ENCODE data around the gene MIGA2.

The MIGA2 gene

DNA sequence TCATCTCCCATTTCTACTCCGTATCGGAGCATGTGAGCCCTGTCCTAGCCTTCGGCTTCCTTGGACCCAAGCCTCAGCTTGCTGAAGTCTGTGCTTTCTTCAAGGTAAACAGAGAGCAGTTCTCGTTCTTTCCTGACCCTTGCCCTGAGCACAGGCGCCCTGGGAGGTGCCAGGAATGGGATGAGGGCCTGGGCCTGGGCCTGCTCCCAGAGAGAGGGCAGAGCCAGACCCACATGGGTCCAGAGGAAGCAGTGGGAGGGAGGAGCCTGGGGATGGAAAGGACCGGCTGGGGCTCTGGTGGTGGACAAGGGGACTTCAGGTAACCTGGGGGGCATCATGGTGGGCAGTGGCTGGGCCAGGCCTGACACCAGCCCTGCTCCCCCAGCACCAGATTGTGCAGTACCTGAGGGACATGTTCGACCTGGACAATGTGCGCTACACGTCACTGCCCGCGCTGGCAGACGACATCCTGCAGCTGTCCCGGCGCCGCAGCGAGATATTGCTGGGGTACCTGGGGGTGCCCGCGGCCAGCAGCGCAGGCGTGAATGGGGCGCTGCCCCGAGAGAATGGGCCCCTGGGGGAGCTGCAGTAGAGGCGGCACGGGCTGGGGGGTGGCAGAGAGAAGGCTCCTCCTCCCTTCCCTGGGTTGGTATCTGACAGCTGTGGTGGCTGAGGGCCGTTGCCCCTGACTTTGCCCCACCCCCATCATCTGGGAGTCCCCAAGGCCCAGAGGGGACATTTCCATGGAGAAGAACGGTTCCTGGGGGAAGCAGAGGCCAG lies 33.6 kb downstream of the MIGA2 start:
- H3K27me3 Mint-ChIP-seq, result no peaks in the 10 kb centered on the region
- peak overlapping the region; percentile 96 for H3K27ac Mint-ChIP-seq
- no peaks in the 10 kb centered on the region for H3K9me3 Mint-ChIP-seq (ENCODE audit: low read depth)
- H3K36me3 Mint-ChIP-seq, result peaks cover 5% of the 10 kb centered on the region
- peaks cover 36% of the 10 kb centered on the region for H3K4me1 Mint-ChIP-seq (ENCODE audit: low read depth)
- no peak overlapping the region for H3K4me3 Mint-ChIP-seq

DNA sequence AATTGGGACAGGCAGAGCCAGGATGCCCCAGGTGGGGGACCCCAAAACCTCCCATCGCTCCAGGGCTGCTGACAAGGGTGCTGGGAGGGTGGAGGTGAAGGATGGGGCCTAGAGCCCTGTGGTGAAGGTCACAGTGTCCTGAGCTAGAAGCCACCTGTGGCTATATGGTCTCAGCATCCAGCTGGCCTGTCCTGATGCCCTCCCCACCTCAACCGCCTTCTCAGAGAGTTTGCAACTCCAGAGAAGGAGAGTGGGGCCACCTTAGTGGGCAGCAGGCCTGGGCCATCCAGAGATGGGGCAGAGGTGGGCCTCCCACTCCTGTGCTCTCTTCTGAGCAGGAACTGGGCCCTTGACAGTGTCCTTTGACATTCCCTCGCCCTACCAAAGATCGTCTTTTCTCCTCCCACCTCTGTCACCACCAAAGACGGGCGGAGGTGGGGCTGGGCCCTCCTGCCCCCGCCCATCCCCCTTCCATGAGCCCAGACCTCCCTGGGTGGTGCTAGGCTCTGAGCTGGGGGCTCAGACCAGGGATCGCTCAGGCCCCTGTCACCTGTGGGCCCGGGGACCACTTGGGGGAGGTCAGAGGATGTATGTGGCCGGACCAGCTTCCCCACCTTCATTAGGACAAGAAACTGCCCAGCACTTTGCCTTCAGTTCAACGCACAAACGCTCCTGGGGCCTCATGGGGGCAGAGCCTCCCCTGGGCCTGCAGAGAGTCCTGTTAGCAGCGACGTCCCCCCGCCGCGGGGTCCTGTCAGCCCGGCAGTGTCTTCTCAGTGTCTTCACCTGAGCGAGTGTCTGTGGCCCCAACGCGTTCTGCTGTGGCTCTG lies 34.5 kb downstream of the MIGA2 start:
- Mint-ChIP-seq H3K4me1 (ENCODE audit: low read depth) (peaks cover 36% of the 10 kb centered on the region), H3K36me3 (peaks cover 3% of the 10 kb centered on the region), H3K4me3 (no peak overlapping the region), H3K27me3 (no peaks in the 10 kb centered on the region), H3K27ac (peak overlapping the region; percentile 28), H3K9me3 (ENCODE audit: low read depth) (no peaks in the 10 kb centered on the region)

DNA sequence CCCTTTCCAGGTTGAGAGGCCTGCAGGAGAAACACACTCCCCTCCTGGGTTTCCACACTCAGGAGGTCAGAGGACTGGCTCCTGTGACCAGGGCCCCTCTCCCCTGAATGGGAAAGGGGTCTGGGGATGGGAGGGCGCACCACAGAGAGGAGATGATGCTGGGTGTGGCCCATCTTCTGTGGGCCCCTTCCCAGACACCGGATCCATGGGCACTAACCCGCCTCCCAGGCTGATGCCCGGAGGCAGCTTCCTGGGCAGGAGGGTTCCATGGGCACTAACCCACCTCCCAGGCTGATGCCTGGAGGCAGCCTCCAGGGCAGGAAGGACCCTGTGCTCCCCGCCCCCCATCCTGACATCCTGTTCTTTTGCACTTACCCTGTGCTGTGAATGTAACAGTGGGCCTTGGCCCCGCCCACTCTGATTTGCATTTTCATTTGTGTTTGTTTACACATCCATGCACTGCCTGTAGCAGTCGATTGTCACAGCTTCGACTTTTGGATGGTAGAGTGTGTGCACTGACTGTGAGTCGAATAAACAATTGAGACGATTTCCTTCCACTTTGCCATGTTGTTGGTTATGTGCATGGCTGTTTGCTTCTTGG lies 35.2 kb downstream of the MIGA2 start:
- Mint-ChIP-seq H3K4me3 (no peak overlapping the region), H3K27ac (no peak overlapping the region), H3K36me3 (peaks cover 3% of the 10 kb centered on the region), H3K4me1 (ENCODE audit: low read depth) (peaks cover 36% of the 10 kb centered on the region), H3K27me3 (no peaks in the 10 kb centered on the region), H3K9me3 (ENCODE audit: low read depth) (no peaks in the 10 kb centered on the region)

- no peaks in the 10 kb centered on the region for H3K9me3 Mint-ChIP-seq (ENCODE audit: low read depth)
- H3K27me3 Mint-ChIP-seq, result no peaks in the 10 kb centered on the region
- no peak overlapping the region for H3K27ac Mint-ChIP-seq
- no peak overlapping the region for H3K4me3 Mint-ChIP-seq
- H3K36me3 Mint-ChIP-seq, result peaks cover 3% of the 10 kb centered on the region
- peaks cover 36% of the 10 kb centered on the region for H3K4me1 Mint-ChIP-seq (ENCODE audit: low read depth)
These were observed 35.7 kb downstream of the MIGA2 start for GRCh38 chr9:129072171-129072570.

GRCh38 chr9:129073404-129073803 lies 37.0 kb downstream of the MIGA2 start:
- peaks cover 3% of the 10 kb centered on the region for H3K36me3 Mint-ChIP-seq
- H3K27ac Mint-ChIP-seq, result no peak overlapping the region
- no peak overlapping the region for H3K4me3 Mint-ChIP-seq
- H3K9me3 Mint-ChIP-seq (ENCODE audit: low read depth), result no peaks in the 10 kb centered on the region
- peaks cover 32% of the 10 kb centered on the region for H3K4me1 Mint-ChIP-seq (ENCODE audit: low read depth)
- no peaks in the 10 kb centered on the region for H3K27me3 Mint-ChIP-seq

GRCh38 chr9:129074106-129074505 lies 37.7 kb downstream of the MIGA2 start:
- Mint-ChIP-seq H3K27me3 (no peaks in the 10 kb centered on the region), H3K9me3 (ENCODE audit: low read depth) (no peaks in the 10 kb centered on the region), H3K4me3 (no peak overlapping the region), H3K27ac (no peak overlapping the region), H3K4me1 (ENCODE audit: low read depth) (peaks cover 27% of the 10 kb centered on the region), H3K36me3 (no peaks in the 10 kb centered on the region)

DNA sequence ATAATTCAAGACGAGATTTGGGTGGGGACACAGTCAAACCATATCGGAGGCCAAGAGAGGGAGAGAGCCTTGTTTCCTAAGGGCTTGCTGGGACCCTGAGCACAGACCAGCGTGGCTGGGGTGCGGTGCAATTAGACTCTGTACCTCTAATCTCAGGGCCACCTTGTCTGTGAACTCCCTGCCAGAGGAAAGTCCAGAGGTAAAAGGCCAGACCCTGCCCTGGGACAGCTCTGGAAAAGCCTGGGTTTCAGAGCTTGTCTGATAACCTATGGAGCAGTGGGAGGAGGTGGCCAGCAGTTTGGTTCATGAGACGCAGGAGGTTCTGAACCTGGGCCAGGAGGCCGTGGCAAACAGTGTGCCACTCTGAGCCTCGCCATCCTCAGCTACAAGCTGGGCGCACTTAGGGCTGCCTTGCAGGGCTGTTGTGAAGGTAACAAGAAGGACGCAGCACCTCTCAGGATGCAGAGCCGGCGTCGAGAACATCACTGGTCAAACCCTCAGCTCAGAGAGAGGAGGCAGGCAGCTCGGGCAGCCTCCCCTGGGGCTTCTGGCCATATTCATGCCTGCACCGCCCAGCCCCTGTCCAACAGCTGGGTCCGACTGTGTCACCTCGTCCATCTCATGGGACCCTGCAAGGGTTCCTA lies 39.7 kb downstream of the MIGA2 start:
- Mint-ChIP-seq H3K4me3 (no peak overlapping the region), H3K36me3 (no peaks in the 10 kb centered on the region), H3K9me3 (ENCODE audit: low read depth) (no peaks in the 10 kb centered on the region), H3K27ac (no peak overlapping the region), H3K4me1 (ENCODE audit: low read depth) (peaks cover 24% of the 10 kb centered on the region), H3K27me3 (no peaks in the 10 kb centered on the region)

DNA sequence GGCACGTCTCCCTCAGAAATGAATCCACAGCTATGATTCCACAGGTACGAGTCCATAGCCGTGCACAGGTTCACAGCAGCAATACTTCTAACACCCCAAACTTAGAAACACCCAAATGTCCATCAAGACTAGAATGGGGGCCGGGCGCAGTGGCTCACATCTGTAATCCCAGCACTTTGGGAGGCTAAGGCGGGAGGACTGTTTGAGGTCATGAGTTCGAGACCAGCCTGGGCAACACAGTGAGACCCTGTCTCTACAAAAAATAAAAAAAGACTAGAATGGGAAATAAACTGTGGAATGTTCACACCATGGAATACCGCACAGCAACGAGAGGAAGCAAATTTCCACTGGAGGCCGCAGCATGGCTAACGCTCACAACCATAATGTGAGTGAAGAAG lies 40.2 kb downstream of the MIGA2 start:
- no peaks in the 10 kb centered on the region for H3K27me3 Mint-ChIP-seq
- peaks cover 22% of the 10 kb centered on the region for H3K4me1 Mint-ChIP-seq (ENCODE audit: low read depth)
- H3K9me3 Mint-ChIP-seq (ENCODE audit: low read depth), result no peaks in the 10 kb centered on the region
- H3K36me3 Mint-ChIP-seq, result no peaks in the 10 kb centered on the region
- no peak overlapping the region for H3K4me3 Mint-ChIP-seq
- no peak overlapping the region for H3K27ac Mint-ChIP-seq

DNA sequence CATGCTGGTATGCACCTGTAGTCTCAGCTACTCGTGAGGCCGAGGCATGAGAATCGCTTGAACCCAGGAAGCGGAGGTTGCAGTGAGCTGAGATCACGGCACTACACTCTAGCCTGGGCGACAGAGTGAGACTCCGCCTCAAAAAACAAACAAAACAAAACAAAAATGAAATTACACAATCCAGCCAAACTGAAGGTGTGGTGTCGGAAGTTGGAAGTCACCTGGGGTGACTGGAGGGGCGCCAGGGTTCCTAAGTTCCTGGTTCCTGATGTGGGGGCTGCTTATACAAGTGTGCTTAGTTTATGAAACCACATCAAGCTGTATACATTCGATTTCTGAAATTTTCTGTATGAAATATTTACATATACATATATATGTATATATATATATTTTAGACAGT lies 40.8 kb downstream of the MIGA2 start:
- no peaks in the 10 kb centered on the region for H3K27me3 Mint-ChIP-seq
- H3K36me3 Mint-ChIP-seq, result no peaks in the 10 kb centered on the region
- no peak overlapping the region for H3K27ac Mint-ChIP-seq
- no peak overlapping the region for H3K4me3 Mint-ChIP-seq
- H3K9me3 Mint-ChIP-seq (ENCODE audit: low read depth), result no peaks in the 10 kb centered on the region
- peaks cover 23% of the 10 kb centered on the region for H3K4me1 Mint-ChIP-seq (ENCODE audit: low read depth)

GRCh38 chr9:129078691-129079503 lies 42.5 kb downstream of the MIGA2 start:
- Mint-ChIP-seq H3K9me3 (ENCODE audit: low read depth) (no peaks in the 10 kb centered on the region), H3K36me3 (no peaks in the 10 kb centered on the region), H3K4me3 (no peak overlapping the region), H3K27ac (no peak overlapping the region), H3K4me1 (ENCODE audit: low read depth) (peaks cover 24% of the 10 kb centered on the region), H3K27me3 (no peaks in the 10 kb centered on the region)

DNA sequence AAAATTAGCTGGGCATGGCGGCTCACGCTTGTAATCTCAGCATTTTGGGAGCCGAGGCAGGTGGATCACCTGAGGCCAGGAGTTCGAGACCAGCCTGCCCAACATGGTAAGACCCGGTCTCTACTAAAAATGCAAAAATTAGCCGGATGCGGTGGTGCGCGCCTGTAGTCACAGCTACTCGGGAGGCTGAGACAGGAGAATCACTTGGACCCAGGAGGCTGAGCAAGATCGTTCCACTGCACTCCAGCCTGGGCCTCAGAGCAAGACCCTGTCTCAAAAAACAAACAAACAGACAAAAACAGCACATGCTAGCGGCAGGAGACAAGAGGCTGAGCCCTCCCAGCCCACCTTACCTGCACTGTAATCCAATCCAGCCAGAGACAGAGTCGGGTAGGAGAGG lies 43.4 kb downstream of the MIGA2 start:
- Mint-ChIP-seq H3K9me3 (ENCODE audit: low read depth) (no peaks in the 10 kb centered on the region), H3K4me3 (peak overlapping the region; percentile 89), H3K27me3 (no peaks in the 10 kb centered on the region), H3K27ac (no peak overlapping the region), H3K36me3 (no peaks in the 10 kb centered on the region), H3K4me1 (ENCODE audit: low read depth) (peaks cover 23% of the 10 kb centered on the region)

DNA sequence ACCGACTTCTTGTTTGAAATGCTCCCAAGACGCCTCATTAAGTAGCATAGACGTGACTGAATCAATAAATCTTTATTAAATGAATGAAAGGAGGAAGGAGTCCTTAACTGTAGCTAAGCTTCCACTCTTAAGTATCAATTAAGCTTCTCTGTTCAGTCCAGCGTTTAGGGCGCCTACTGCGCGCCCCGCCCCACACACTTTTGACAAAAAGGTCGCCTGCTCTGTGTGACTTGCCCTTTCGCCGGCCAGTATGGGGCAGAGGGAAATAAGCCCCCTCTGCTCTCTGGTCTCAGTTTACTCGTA lies 43.8 kb downstream of the MIGA2 start:
- Mint-ChIP-seq H3K27ac (peak overlapping the region; percentile 61), H3K9me3 (ENCODE audit: low read depth) (no peaks in the 10 kb centered on the region), H3K4me1 (ENCODE audit: low read depth) (peaks cover 23% of the 10 kb centered on the region), H3K4me3 (peak overlapping the region; percentile 89), H3K36me3 (no peaks in the 10 kb centered on the region), H3K27me3 (no peaks in the 10 kb centered on the region)

DNA sequence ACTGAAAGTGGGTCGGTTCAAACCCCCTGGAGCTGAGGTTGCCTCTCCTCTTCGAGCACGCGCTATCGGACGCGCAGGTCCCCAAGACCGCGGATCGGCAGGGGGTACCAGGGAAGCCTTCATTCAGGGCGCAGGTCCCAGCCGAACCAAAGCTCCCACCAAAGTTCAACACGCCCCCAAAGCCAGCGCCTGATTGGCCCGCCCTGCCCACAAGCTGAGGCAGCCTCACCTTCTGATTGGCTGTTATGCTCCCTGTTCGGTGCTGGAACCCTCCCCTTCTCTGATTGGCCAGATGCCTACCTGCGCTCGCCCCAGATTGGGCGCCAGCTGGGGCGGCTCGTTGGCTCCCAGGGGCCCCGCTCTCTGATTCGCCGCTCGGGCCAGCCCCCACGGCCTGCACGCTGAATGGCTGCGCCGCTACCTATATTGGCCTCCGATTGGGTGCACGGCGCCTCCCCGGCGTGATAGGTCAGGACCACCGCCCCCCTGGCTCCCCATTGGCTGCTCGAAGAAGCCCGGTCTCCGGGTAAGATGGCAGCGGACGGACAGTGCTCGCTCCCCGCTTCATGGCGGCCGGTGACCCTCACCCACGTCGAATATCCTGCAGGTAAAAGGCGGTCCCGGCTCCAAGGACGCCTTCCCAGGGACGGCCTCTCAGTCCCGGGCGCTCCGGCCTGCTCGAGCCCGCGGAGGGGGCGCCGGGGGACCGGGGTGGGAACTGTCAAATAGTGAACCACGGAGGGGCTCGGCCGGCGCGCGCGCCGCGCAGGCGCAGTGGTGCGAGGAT lies 44.4 kb downstream of the MIGA2 start, which contains the start of gene DOLPP1:
TSS of gene DOLPP1 (plus strand) at position 511 of the 787 bp plus-strand sequence. CDS start at position 532, 21 bp downstream.
- peak within 1 kb of the TSS; percentile 61 for H3K27ac Mint-ChIP-seq

More for the DNA sequence above, 44.4 kb downstream of the MIGA2 start, which contains the start of gene DOLPP1:
- Mint-ChIP-seq H3K4me3 (peak within 1 kb of the TSS; percentile 89), H3K36me3 (no peaks in the 10 kb centered on the region), H3K9me3 (ENCODE audit: low read depth) (no peaks in the 10 kb centered on the region), H3K27me3 (no peaks in the 10 kb centered on the region), H3K4me1 (ENCODE audit: low read depth) (peaks cover 23% of the 10 kb centered on the region)

Measured in activated naive CD8-positive, alpha-beta T cell (primary cell).